ENCODE measurements around the gene SLC51B. TPM values are rescaled to one million over a fixed set of nuclear protein-coding genes. Genes with fewer than 3 reads are reported as not detected.

Gene SLC51B
- total and polyA plus RNA-seq, 10 donors: 0.09 TPM; not detected in 9

- intact Hi-C loops (cut with DNase I; ENCODE audit: low total_unique reads): no loop called here
- no peaks in the 10 kb centered on the region for H3K9me3 ChIP-seq
- peaks cover 3 to 99% (median 53%) of the 10 kb centered on the region in 6 donors for H3K36me3 ChIP-seq
- H3K4me3 ChIP-seq: no peak overlapping the region
- TF ChIP-seq POLR2AphosphoS5 (IDR thresholded peaks at IDR 0.05): no peak
- TF ChIP-seq CTCF (IDR thresholded peaks at IDR 0.05 in 8 of 11, conservative IDR thresholded peaks at IDR 0.05 in 3 of 11): peak in 2 of 11 experiments; percentile 24 to 32
- TF ChIP-seq POLR2A (IDR thresholded peaks at IDR 0.05): no peak
- no peak overlapping the region for H3K27ac ChIP-seq
- WGBS, 5 donors: 72 to 88% (median 80%) methylated on average over 32 to 75 of the region's 75 CpGs
- H3K27me3 ChIP-seq (replicated peaks in 1 of 7): no peaks in the 10 kb centered on the region
- DNase-seq: no peak
- peaks cover 0 to 9% (median 1%) of the 10 kb centered on the region in 6 donors for H3K4me1 ChIP-seq
Observed at GRCh38 chr15:65101891-65102708, 56.9 kb downstream of the SLC51B start.

GRCh38 chr15:65102912-65103311 lies 57.7 kb downstream of the SLC51B start:
- 97 to 100% (median 100%) methylated on average over 3 of the region's 3 CpGs for WGBS, 5 donors
- H3K9me3 ChIP-seq: no peaks in the 10 kb centered on the region
- H3K36me3 ChIP-seq: peaks cover 3 to 95% (median 47%) of the 10 kb centered on the region in 6 donors
- TF ChIP-seq POLR2A (IDR thresholded peaks at IDR 0.05): no peak
- no peak overlapping the region for H3K27ac ChIP-seq
- no peak for DNase-seq
- intact Hi-C loops (cut with DNase I; ENCODE audit: low total_unique reads): no loop called here
- no peaks in the 10 kb centered on the region for H3K27me3 ChIP-seq (replicated peaks in 1 of 7)
- H3K4me1 ChIP-seq: peaks cover 0 to 9% (median 1%) of the 10 kb centered on the region in 6 donors
- no peak overlapping the region for H3K4me3 ChIP-seq

Other genes starting within 250 kb of the SLC51B start
- gene PIF1, start 219.7 kb upstream of the SLC51B start, total RNA-seq: 10 to 100 TPM in 1 of 7 donors, 1 to 10 TPM in 6; 3.8 to 10.3 (median 6.6) TPM
- gene PIF1, start 219.7 kb upstream of the SLC51B start, polyA plus RNA-seq: 1 to 10 TPM; 5.9 to 7.9 (median 7.7) TPM
- 100 to 1,000 TPM; 124 to 249 (median 156) TPM for gene PLEKHO2, start 203.5 kb upstream of the SLC51B start, total RNA-seq
- gene PLEKHO2, start 203.5 kb upstream of the SLC51B start, polyA plus RNA-seq: 100 to 1,000 TPM in 1 of 3 donors, 10 to 100 TPM in 2; 33.9 to 130 (median 40.3) TPM
- 10 to 100 TPM; 20.7 to 71.1 (median 48.2) TPM for gene ANKDD1A, start 133.5 kb upstream of the SLC51B start, total RNA-seq
- gene ANKDD1A, start 133.5 kb upstream of the SLC51B start, polyA plus RNA-seq: 10 to 100 TPM in 2 of 3 donors, 1 to 10 TPM in 1; 5.7 to 19.9 (median 11.7) TPM
- 100 to 1,000 TPM in 1 of 7 donors, 10 to 100 TPM in 6; 78.1 to 101 (median 82.2) TPM for gene SPG21, start 55.5 kb upstream of the SLC51B start, total RNA-seq
- 10 to 100 TPM; 48.9 to 63.7 (median 61.9) TPM for gene SPG21, start 55.5 kb upstream of the SLC51B start, polyA plus RNA-seq
- gene MTFMT, start 15.7 kb upstream of the SLC51B start, total RNA-seq: 10 to 100 TPM; 10.8 to 27.5 (median 14.8) TPM
- 1 to 10 TPM; 3.7 to 8.3 (median 5.7) TPM for gene MTFMT, start 15.7 kb upstream of the SLC51B start, polyA plus RNA-seq
- gene RASL12, start 22.6 kb downstream of the SLC51B start, total RNA-seq: 10 to 100 TPM in 2 of 7 donors, 1 to 10 TPM in 5; 8.3 to 38.5 (median 9.4) TPM
- gene RASL12, start 22.6 kb downstream of the SLC51B start, polyA plus RNA-seq: 1 to 10 TPM; 2.7 to 6.5 (median 6.1) TPM
- not detected for gene KBTBD13, start 31.4 kb downstream of the SLC51B start, total RNA-seq
- gene KBTBD13, start 31.4 kb downstream of the SLC51B start, polyA plus RNA-seq: not detected
- 10 to 100 TPM in 3 of 7 donors, 1 to 10 TPM in 4; 4.8 to 11.2 (median 7.9) TPM for gene UBAP1L, start 69.8 kb downstream of the SLC51B start, total RNA-seq
- 1 to 10 TPM; 2.5 to 8.4 (median 6.0) TPM for gene UBAP1L, start 69.8 kb downstream of the SLC51B start, polyA plus RNA-seq
- gene PDCD7, start 88.4 kb downstream of the SLC51B start, total RNA-seq: 10 to 100 TPM; 21.3 to 27.3 (median 25.1) TPM
- 10 to 100 TPM in 2 of 3 donors, 1 to 10 TPM in 1; 9.8 to 16.1 (median 13.0) TPM for gene PDCD7, start 88.4 kb downstream of the SLC51B start, polyA plus RNA-seq
- 10 to 100 TPM; 42.2 to 58.3 (median 52.5) TPM for gene CLPX, start 140.0 kb downstream of the SLC51B start, total RNA-seq
- 10 to 100 TPM in 2 of 3 donors, 1 to 10 TPM in 1; 9.5 to 13.8 (median 11.5) TPM for gene CLPX, start 140.0 kb downstream of the SLC51B start, polyA plus RNA-seq
- gene CILP, start 166.1 kb downstream of the SLC51B start, total RNA-seq: under 1 TPM; 0.19 to 0.85 (median 0.34) TPM
- gene CILP, start 166.1 kb downstream of the SLC51B start, polyA plus RNA-seq: 1 to 10 TPM in 1 of 3 donors, under 1 TPM in 2; 0.41 to 3.1 (median 0.45) TPM
- 10 to 100 TPM in 4 of 7 donors, 1 to 10 TPM in 3; 8.7 to 11.3 (median 10.2) TPM for gene PARP16, start 241.5 kb downstream of the SLC51B start, total RNA-seq
- gene PARP16, start 241.5 kb downstream of the SLC51B start, polyA plus RNA-seq: 1 to 10 TPM; 6.4 to 7.9 (median 6.7) TPM

All from spleen (tissue), 11 donors.